GM13976 (cell line): Measurements from ENCODE around the gene SIRPB1.
"Not testable (repeated sequence)": the region's sequence is repeated elsewhere in the genome, so short reads cannot be mapped to it uniquely, and the experiment has no call there.

ENCODE experiments used
- DNase-seq: peaks from one replicate; pipeline ENCODE4 v3.0.0; 2012; ENCODE audit warnings: low spot score
- in situ Hi-C: fragments of 300-500 bp; cut with MboI; formaldehyde crosslinking; loops from one replicate; pipeline ENCODE4 v1.12.0; 2022; ENCODE audit warnings: low sequenced_read_pairs, mixed read lengths, inconsistent platforms; ENCODE audit not compliant: unreplicated experiment
- TF ChIP-seq, protein P1 (sequence below): IDR thresholded peaks from 2 replicates; pipeline ENCODE4 v1.5.1; 2012; ENCODE audit warnings: borderline replicate concordance, mild to moderate bottlenecking; ENCODE audit not compliant: insufficient read depth; ENCODE audit errors: extremely low read depth, missing control alignments, control extremely low read depth

The SIRPB1 gene

GRCh38 chr20:1600736-1601135, 19.1 kb downstream of the SIRPB1 start:
- TF ChIP-seq, protein P1, sequence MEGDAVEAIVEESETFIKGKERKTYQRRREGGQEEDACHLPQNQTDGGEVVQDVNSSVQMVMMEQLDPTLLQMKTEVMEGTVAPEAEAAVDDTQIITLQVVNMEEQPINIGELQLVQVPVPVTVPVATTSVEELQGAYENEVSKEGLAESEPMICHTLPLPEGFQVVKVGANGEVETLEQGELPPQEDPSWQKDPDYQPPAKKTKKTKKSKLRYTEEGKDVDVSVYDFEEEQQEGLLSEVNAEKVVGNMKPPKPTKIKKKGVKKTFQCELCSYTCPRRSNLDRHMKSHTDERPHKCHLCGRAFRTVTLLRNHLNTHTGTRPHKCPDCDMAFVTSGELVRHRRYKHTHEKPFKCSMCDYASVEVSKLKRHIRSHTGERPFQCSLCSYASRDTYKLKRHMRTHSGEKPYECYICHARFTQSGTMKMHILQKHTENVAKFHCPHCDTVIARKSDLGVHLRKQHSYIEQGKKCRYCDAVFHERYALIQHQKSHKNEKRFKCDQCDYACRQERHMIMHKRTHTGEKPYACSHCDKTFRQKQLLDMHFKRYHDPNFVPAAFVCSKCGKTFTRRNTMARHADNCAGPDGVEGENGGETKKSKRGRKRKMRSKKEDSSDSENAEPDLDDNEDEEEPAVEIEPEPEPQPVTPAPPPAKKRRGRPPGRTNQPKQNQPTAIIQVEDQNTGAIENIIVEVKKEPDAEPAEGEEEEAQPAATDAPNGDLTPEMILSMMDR = no peak
- DNase-seq = no peak
- in situ Hi-C loops = no loop called here

- DNase-seq = no peak
- TF ChIP-seq, protein P1 = no peak
- in situ Hi-C loops = no loop called here
Measured at GRCh38 chr20:1595333-1595732, 24.5 kb downstream of the SIRPB1 start.

DNA sequence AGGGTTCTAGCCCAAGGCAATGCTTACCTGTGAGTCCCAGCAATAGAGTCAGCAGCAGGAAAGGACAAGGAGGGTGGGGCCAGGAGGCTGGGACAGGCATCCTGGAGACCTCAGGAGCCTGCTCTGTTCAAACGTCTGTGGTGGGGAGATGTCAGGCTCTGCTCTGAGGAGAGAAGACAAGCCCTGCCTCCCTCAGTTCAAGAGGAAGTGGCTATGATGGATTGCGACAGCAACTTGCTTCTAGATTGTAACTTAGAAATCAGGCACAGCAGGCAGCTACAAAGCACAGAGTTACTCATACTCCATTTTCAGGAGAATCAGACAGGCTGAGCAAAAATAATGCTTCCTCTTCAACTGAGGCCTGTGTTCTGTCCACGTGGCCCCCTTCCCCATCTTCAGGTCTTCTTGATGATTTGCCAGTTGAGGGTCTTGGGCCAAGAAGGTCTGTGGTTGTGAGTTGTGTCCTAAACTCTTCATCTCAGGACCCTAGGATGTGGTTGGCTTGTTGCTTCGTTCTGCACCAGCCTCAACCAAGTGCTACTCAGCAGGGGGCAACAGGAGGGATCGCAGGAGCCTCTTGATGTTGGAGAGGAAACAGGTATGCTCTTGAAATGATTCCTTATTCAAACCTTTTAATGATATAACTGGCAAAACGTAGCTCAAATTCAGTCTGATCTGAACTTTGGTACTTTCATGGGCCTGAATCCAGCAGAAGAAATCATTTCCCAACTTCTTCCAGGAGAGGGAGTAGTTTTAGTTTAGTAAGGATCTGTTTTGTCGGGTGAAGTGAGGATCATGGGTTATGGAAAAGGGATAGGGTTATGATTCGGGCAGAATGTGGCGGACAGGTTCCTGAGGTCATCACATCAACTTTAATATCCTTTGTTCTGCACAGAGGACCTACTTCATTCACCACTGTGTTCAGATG, 31.0 kb downstream of the SIRPB1 start:
- in situ Hi-C loops = no loop called here

GRCh38 chr20:1587781-1588532, 31.9 kb downstream of the SIRPB1 start:
- DNase-seq = no peak
- TF ChIP-seq, protein P1 = no peak
- in situ Hi-C loops = no loop called here

More for the DNA sequence above, 31.0 kb downstream of the SIRPB1 start:
- TF ChIP-seq, protein P1 = no peak
- no peak for DNase-seq

DNA sequence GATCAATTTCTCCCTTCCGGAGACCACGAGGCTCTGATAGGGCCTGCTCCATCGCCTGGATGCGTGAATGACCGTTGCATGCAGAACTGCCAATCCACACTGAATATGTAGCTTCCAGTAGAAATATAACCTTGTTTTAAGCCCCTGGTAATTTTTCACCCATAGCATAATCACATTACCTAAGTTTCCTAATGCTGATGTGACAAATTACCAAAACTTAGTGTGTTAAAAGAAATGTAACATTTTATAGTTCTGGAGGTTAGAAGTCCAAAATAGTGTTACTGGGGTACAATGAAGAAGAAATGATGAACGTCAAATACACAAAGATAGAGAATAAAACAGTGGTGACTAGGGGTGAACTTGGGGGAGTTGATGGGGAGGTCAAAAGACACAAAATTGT, 40.3 kb downstream of the SIRPB1 start:
- in situ Hi-C loops = no loop called here
- TF ChIP-seq, protein P1 = no peak
- no peak for DNase-seq

DNA sequence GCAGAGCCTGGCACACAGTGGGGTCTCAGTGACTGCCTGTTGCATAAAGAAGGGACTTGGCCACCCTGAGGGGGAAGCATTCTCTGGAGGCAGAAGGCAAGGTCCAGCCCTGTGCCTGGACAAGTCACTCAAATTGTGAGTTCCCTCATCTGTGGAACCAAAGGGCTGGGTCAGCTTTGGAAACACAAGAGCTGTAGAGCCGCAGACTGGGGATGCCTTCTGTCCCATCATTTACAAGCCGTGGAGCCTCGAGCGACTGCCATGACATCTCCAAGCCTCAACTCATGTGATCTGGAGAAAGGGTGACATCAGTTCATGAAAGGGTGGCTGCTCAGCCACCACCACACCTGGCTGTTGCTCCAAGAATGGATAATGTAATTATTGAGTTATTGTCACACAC, 41.9 kb downstream of the SIRPB1 start:
- TF ChIP-seq, protein P1 = no peak
- in situ Hi-C loops = no loop called here
- no peak for DNase-seq

DNA sequence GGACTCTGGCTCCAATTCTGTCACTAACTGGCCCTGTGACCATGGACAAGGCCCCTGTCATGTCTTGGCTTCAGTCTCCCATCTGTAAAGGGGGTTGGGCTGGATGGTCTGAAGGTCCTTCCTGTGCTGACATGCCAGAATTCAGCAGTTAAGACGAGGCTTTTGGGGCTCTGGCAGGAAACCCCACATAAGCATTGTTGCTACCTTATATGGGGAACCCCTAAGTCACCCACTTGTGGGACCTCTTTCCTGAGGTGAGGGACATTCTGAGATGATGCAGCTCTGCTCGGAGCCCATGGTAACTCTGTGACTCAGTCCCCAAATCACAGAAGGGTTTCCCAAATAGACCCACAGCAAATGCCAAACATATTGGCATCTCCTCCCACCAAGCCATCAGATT, 42.5 kb downstream of the SIRPB1 start:
- in situ Hi-C loops, DNase-seq: not testable (repeated sequence)
